Liver (tissue), 9 donors: ENCODE results near the gene CD247. TPM values are rescaled to one million over a fixed set of nuclear protein-coding genes. Genes with fewer than 3 reads are reported as not detected.

Source experiments
- DNase-seq: peaks from one replicate; pipeline ENCODE4 v3.0.0-alpha.2; 2017; ENCODE audit warnings: low spot score
- H3K27ac ChIP-seq, 2 donors: one replicate each; pipeline ENCODE4 v1.7.0; 2013; ENCODE audit warnings: inconsistent platforms in 2 of 2, low read length in 2 of 2, control low read depth in 1 of 2, low read depth in 1 of 2, mild to moderate bottlenecking in 1 of 2
- H3K27me3 ChIP-seq, 4 donors: one replicate each; pipeline versions ENCODE4 v1.6.1 to v1.7.0; 2013; ENCODE audit warnings: low read length in 3 of 4, inconsistent platforms in 1 of 4, mild to moderate bottlenecking in 1 of 4, moderate library complexity in 1 of 4; ENCODE audit not compliant: control insufficient read depth in 4 of 4, insufficient read depth in 4 of 4
- H3K36me3 ChIP-seq, 4 donors: one replicate each; pipeline versions ENCODE4 v1.6.1 to v1.7.0; 2013; ENCODE audit warnings: low read length in 3 of 4, mild to moderate bottlenecking in 3 of 4, low read depth in 1 of 4, moderate library complexity in 1 of 4; ENCODE audit not compliant: control insufficient read depth in 4 of 4, insufficient read depth in 3 of 4
- H3K4me1 ChIP-seq, 4 donors: one replicate each; pipeline versions ENCODE4 v1.6.1 to v1.7.0; 2013; ENCODE audit warnings: low read length in 3 of 4, mild to moderate bottlenecking in 3 of 4, moderate library complexity in 1 of 4; ENCODE audit not compliant: control insufficient read depth in 4 of 4, insufficient read depth in 4 of 4
- H3K4me3 ChIP-seq, 3 donors: one replicate each; pipeline versions ENCODE4 v1.6.1 to v1.7.0; 2013; ENCODE audit warnings: low read length in 3 of 3, control low read depth in 1 of 3, low read depth in 1 of 3, mild to moderate bottlenecking in 1 of 3
- H3K9ac ChIP-seq, 2 donors: one replicate each; pipeline ENCODE4 v1.7.0; 2013; ENCODE audit warnings: low read length in 2 of 2, mild to moderate bottlenecking in 2 of 2, moderate library complexity in 2 of 2, control low read depth in 1 of 2, low read depth in 1 of 2
- H3K9me3 ChIP-seq, 4 donors: one replicate each; pipeline versions ENCODE4 v1.6.1 to v1.7.0; 2013; ENCODE audit warnings: low read length in 3 of 4; ENCODE audit not compliant: control insufficient read depth in 4 of 4
- ATF3 ChIP-seq: IDR thresholded peaks from 2 replicates; pipeline ENCODE4 v1.6.1; 2016; ENCODE audit warnings: antibody characterized with exemption
- EGR1 ChIP-seq, 2 donors: IDR thresholded peaks; 2 replicates each; pipeline ENCODE4 v1.6.1; 2016 to 2018; ENCODE audit warnings: antibody characterized with exemption in 2 of 2, low read depth in 2 of 2
- FOXA1 ChIP-seq: IDR thresholded peaks from 2 replicates; pipeline ENCODE4 v1.6.1; 2016; ENCODE audit warnings: antibody characterized with exemption
- GABPA ChIP-seq, 2 donors: IDR thresholded peaks in 1 of 2; conservative IDR thresholded peaks in 1 of 2; 2 replicates each; pipeline ENCODE4 v1.6.1; 2016; ENCODE audit warnings: antibody characterized with exemption in 2 of 2, mild to moderate bottlenecking in 1 of 2, moderate library complexity in 1 of 2
- HNF4G ChIP-seq: IDR thresholded peaks from 2 replicates; pipeline ENCODE4 v1.6.1; 2016; ENCODE audit warnings: antibody characterized with exemption
- JUND ChIP-seq, 2 donors: IDR thresholded peaks; 2 replicates each; pipeline ENCODE4 v1.6.1; 2016; ENCODE audit warnings: antibody characterized with exemption in 2 of 2
- NR2F2 ChIP-seq: IDR thresholded peaks from 2 replicates; pipeline ENCODE4 v1.6.1; 2016; ENCODE audit warnings: antibody characterized with exemption
- RAD21 ChIP-seq, 2 donors: IDR thresholded peaks; 2 replicates each; pipeline ENCODE4 v1.6.1; 2016; ENCODE audit warnings: antibody characterized with exemption in 2 of 2, mild to moderate bottlenecking in 2 of 2
- REST ChIP-seq: IDR thresholded peaks from 2 replicates; pipeline ENCODE4 v1.6.1; 2016; ENCODE audit warnings: antibody characterized with exemption, mild to moderate bottlenecking
- RXRA ChIP-seq, 2 donors: IDR thresholded peaks; 2 replicates each; pipeline ENCODE4 v1.6.1; 2017 to 2018; ENCODE audit warnings: antibody characterized with exemption in 2 of 2, mild to moderate bottlenecking in 1 of 2
- SP1 ChIP-seq: IDR thresholded peaks from 2 replicates; pipeline ENCODE4 v1.6.1; 2018; ENCODE audit warnings: antibody characterized with exemption, mild to moderate bottlenecking
- TAF1 ChIP-seq: conservative IDR thresholded peaks from 2 replicates; pipeline ENCODE4 v1.6.1; 2016; ENCODE audit warnings: antibody characterized with exemption, mild to moderate bottlenecking
- YY1 ChIP-seq: IDR thresholded peaks from 2 replicates; pipeline ENCODE4 v1.6.1; 2016; ENCODE audit warnings: antibody characterized with exemption, mild to moderate bottlenecking
- WGBS: extraction: QIAGEN DNeasy Blood & Tissue Kit; methylation state at CpG from one replicate; pipeline ENCODE4 v1.1.7; 2013; 5-methylcytosine and 5-hydroxymethylcytosine counted together
- polyA plus RNA-seq, 2 donors: library from polyadenylated mRNA; stranded (reverse) in 1 of 2; unstranded in 1 of 2; fragments of 200-250 nt in 1 of 2; fragments of >200 nt in 1 of 2; fragmentation: Nextera tagmentation in 1 of 2; extraction: Ambion mirVana in 1 of 2; gene quantifications; one replicate each; pipeline versions ENCODE4 v1.2.1 to v1.2.3, GENCODE V29; 2013 to 2015
- total RNA-seq, 2 donors: library from RNA; depleted of rRNA; stranded (reverse); fragments of >200 nt; gene quantifications; one replicate each; pipeline ENCODE4 v1.2.3, GENCODE V29; 2014
- TF ChIP-seq, protein P1 (sequence below): IDR thresholded peaks from 2 replicates; pipeline ENCODE4 v1.6.1; 2016; ENCODE audit warnings: antibody characterized with exemption
- TF ChIP-seq, protein P2 (sequence below): IDR thresholded peaks from 2 replicates; pipeline ENCODE4 v1.6.1; 2016; ENCODE audit warnings: antibody characterized with exemption
- TF ChIP-seq, protein P3 (sequence below): fragments of 150-350 bp; IDR thresholded peaks from 2 replicates; pipeline ENCODE4 v1.5.1; 2017; ENCODE audit warnings: improper control_type of control experiment, low read depth, low read length; ENCODE audit not compliant: missing input control
- donor health status: healthy.
- donor health status: healthy.
- donor health status: healthy.
- donor health status: healthy.
- donor health status: healthy.

Gene CD247
- total and polyA plus RNA-seq, 4 donors: 0.61 to 2.2 (median 1.6) TPM

GRCh38 chr1:167491586-167492461 is 26.5 kb downstream of the CD247 start:
- no peak for DNase-seq
- TF ChIP-seq FOXA1: no peak
- TF ChIP-seq, protein P1, sequence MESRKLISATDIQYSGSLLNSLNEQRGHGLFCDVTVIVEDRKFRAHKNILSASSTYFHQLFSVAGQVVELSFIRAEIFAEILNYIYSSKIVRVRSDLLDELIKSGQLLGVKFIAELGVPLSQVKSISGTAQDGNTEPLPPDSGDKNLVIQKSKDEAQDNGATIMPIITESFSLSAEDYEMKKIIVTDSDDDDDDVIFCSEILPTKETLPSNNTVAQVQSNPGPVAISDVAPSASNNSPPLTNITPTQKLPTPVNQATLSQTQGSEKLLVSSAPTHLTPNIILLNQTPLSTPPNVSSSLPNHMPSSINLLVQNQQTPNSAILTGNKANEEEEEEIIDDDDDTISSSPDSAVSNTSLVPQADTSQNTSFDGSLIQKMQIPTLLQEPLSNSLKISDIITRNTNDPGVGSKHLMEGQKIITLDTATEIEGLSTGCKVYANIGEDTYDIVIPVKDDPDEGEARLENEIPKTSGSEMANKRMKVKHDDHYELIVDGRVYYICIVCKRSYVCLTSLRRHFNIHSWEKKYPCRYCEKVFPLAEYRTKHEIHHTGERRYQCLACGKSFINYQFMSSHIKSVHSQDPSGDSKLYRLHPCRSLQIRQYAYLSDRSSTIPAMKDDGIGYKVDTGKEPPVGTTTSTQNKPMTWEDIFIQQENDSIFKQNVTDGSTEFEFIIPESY: no peak
- TF ChIP-seq NR2F2: no peak
- TF ChIP-seq JUND (IDR thresholded peaks at IDR 0.05): no peak
- TF ChIP-seq, protein P2, sequence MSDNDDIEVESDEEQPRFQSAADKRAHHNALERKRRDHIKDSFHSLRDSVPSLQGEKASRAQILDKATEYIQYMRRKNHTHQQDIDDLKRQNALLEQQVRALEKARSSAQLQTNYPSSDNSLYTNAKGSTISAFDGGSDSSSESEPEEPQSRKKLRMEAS: no peak
- TF ChIP-seq EGR1 (IDR thresholded peaks at IDR 0.05; ENCODE audit: low read depth in 2 of 2): no peak
- TF ChIP-seq REST: no peak
- no peak for TF ChIP-seq RAD21 (IDR thresholded peaks at IDR 0.05)
- TF ChIP-seq, protein P3, sequence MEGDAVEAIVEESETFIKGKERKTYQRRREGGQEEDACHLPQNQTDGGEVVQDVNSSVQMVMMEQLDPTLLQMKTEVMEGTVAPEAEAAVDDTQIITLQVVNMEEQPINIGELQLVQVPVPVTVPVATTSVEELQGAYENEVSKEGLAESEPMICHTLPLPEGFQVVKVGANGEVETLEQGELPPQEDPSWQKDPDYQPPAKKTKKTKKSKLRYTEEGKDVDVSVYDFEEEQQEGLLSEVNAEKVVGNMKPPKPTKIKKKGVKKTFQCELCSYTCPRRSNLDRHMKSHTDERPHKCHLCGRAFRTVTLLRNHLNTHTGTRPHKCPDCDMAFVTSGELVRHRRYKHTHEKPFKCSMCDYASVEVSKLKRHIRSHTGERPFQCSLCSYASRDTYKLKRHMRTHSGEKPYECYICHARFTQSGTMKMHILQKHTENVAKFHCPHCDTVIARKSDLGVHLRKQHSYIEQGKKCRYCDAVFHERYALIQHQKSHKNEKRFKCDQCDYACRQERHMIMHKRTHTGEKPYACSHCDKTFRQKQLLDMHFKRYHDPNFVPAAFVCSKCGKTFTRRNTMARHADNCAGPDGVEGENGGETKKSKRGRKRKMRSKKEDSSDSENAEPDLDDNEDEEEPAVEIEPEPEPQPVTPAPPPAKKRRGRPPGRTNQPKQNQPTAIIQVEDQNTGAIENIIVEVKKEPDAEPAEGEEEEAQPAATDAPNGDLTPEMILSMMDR: no peak
- no peak for TF ChIP-seq GABPA (IDR thresholded peaks at IDR 0.05 in 1 of 2, conservative IDR thresholded peaks at IDR 0.05 in 1 of 2)
- no peak for TF ChIP-seq SP1
- TF ChIP-seq ATF3: no peak
- no peak for TF ChIP-seq RXRA (IDR thresholded peaks at IDR 0.05)
- no peak for TF ChIP-seq YY1
- no peak for TF ChIP-seq HNF4G
- no peak for TF ChIP-seq TAF1
- WGBS: 58% methylated on average over 12 of the region's 12 CpGs
- Histone ChIP-seq H3K27ac (no peak overlapping the region), H3K36me3 (no peaks in the 10 kb centered on the region), H3K9me3 (no peaks in the 10 kb centered on the region), H3K4me1 (no peaks in the 10 kb centered on the region), H3K4me3 (no peak overlapping the region), H3K9ac (no peak overlapping the region), H3K27me3 (no peaks in the 10 kb centered on the region)
